K562 (cell line): ENCODE data around the gene TXNL4A. TPM values are rescaled to one million over a fixed set of nuclear protein-coding genes. Genes with fewer than 3 reads are reported as not detected.

Experiments
- ATAC-seq: fragments of 200-7000 bp; cut with Tn5 transposase; 3 replicates; pipeline ENCODE4 v1.9.1; 2020; ENCODE audit warnings: moderate library complexity
- BruUV-seq: library from RNA; stranded (reverse); fragments of 400-500 nt; replicated peaks from 2 replicates; lab custom pipeline; 2021; lab: Mats Ljungman, UMichigan
- CTCF ChIA-PET: fragments of 300-600 bp; formaldehyde crosslinking; extraction: SDS; loops from one replicate; lab custom pipeline; 2021; ENCODE audit warnings: low intra/inter-chr PET ratio; lab: Yijun Ruan, JAX
- POLR2A ChIA-PET: fragments of 300-600, 350-650 bp; sonication (Branson Sonifier 250); formaldehyde crosslinking; extraction: SDS; loops from one replicate; lab custom pipeline; 2021; ENCODE audit warnings: antibody characterized with exemption, inconsistent platforms; lab: Yijun Ruan, JAX
- DNase-seq, 4 experiments: peaks; one replicate each; pipeline versions ENCODE4 v3.0.0 to v3.0.0-alpha.2; 2011 to 2018; ENCODE audit warnings: low spot score in 3 of 4, mixed read lengths in 3 of 4; ENCODE audit errors: extremely low read depth in 1 of 4
- FAIRE-seq: peaks from 2 replicates; lab custom pipeline; 2011; peaks lifted over from hg19 to GRCh38; lab: Jason Lieb, UNC
- H2AFZ ChIP-seq: 2 replicates; pipeline ENCODE4 v1.6.0; 2011; ENCODE audit warnings: low read depth, low read length, control low read depth, inconsistent platforms
- H3K27ac ChIP-seq: fragments of 200-600 bp; 3 replicates; pipeline ENCODE4 v1.8.0; 2011; ENCODE audit warnings: low read depth, mild to moderate bottlenecking, control low read depth, inconsistent platforms, low read length, moderate library complexity, mixed read lengths; ENCODE audit errors: extremely low read depth
- H3K27me3 ChIP-seq, 2 experiments: fragments of 300-600 bp in 1 of 2; 2 replicates in 1 of 2; 3 replicates in 1 of 2; pipeline versions ENCODE4 v1.6.0 to v1.8.0; 2011; ENCODE audit warnings: inconsistent platforms in 2 of 2, low read length in 2 of 2, mild to moderate bottlenecking in 1 of 2, mixed read lengths in 1 of 2, moderate library complexity in 1 of 2; ENCODE audit not compliant: control insufficient read depth in 2 of 2, insufficient read depth in 2 of 2
- H3K36me3 ChIP-seq: fragments of 300-600 bp; 3 replicates; pipeline ENCODE4 v1.8.0; 2011; ENCODE audit warnings: mild to moderate bottlenecking, low read length, inconsistent platforms; ENCODE audit not compliant: control insufficient read depth, insufficient read depth
- H3K4me1 ChIP-seq, 2 experiments: fragments of 200-600 bp in 1 of 2; replicated peaks in 1 of 2; 2 replicates in 1 of 2; 3 replicates in 1 of 2; pipeline versions ENCODE4 v1.5.1 to v1.8.0; 2011; ENCODE audit warnings: inconsistent platforms in 2 of 2, low read length in 2 of 2, mild to moderate bottlenecking in 1 of 2, mixed read lengths in 1 of 2, moderate library complexity in 1 of 2; ENCODE audit not compliant: control insufficient read depth in 2 of 2, insufficient read depth in 2 of 2
- H3K4me2 ChIP-seq: 2 replicates; pipeline ENCODE4 v1.6.1; 2011; ENCODE audit warnings: low read length, control low read depth, inconsistent platforms, mixed read lengths; ENCODE audit not compliant: insufficient read depth
- H3K4me3 ChIP-seq: fragments of 200-600 bp; sonication (generic), shearing (Covaris generic); 2 replicates; pipeline ENCODE4 v1.5.1; 2016; ENCODE audit warnings: control low read depth, inconsistent platforms
- H3K79me2 ChIP-seq: fragments of 200-600 bp; 3 replicates; pipeline ENCODE4 v1.8.0; 2011; ENCODE audit warnings: low read length, inconsistent platforms; ENCODE audit not compliant: control insufficient read depth, insufficient read depth
- H3K9ac ChIP-seq, 2 experiments: 2 replicates each; pipeline versions ENCODE4 v1.6.0 to v1.6.1; 2011; ENCODE audit warnings: low read depth in 2 of 2, low read length in 2 of 2, control low read depth in 1 of 2, inconsistent platforms in 1 of 2, mild to moderate bottlenecking in 1 of 2, mixed read lengths in 1 of 2; ENCODE audit not compliant: insufficient read depth in 1 of 2
- H3K9me1 ChIP-seq: one replicate; pipeline ENCODE4 v1.6.0; 2011; ENCODE audit warnings: inconsistent platforms, mild to moderate bottlenecking, low read length, moderate library complexity; ENCODE audit not compliant: control insufficient read depth, insufficient read depth
- H3K9me3 ChIP-seq: replicated peaks from 2 replicates; pipeline ENCODE4 v1.5.1; 2011; ENCODE audit warnings: low read depth, low read length, inconsistent platforms; ENCODE audit not compliant: control insufficient read depth, insufficient read depth
- H4K20me1 ChIP-seq: replicated peaks from 2 replicates; pipeline ENCODE4 v1.6.1; 2011; ENCODE audit warnings: low read length, inconsistent platforms, mixed read lengths; ENCODE audit not compliant: control insufficient read depth, insufficient read depth
- ATF7 ChIP-seq: fragments of 450-650 bp; IDR thresholded peaks from 2 replicates; pipeline ENCODE4 v1.7.1; 2014; ENCODE audit warnings: mild to moderate bottlenecking, moderate library complexity
- CAMTA2 ChIP-seq: fragments of 250-450 bp; sonication (Bioruptor Pico); conservative IDR thresholded peaks from 2 replicates; pipeline ENCODE4 v1.5.1; 2022
- ERF ChIP-seq: fragments of 450-650 bp; formaldehyde crosslinking; IDR thresholded peaks from 2 replicates; pipeline ENCODE4 v1.4.0; 2020; ENCODE audit warnings: mild to moderate bottlenecking, mixed read lengths
- KLF1 ChIP-seq: fragments of 450-650 bp; IDR thresholded peaks from 2 replicates; pipeline ENCODE4 v1.6.1; 2016; ENCODE audit warnings: missing genetic modification characterization, missing compliant biosample characterization
- MYC ChIP-seq, 2 experiments: fragments of 250-450 bp in 1 of 2; sonication (Bioruptor Pico) in 1 of 2; IDR thresholded peaks; 2 replicates each; pipeline versions ENCODE4 v1.5.1 to v1.6.1; 2012 to 2021; ENCODE audit warnings: low read depth in 2 of 2, borderline replicate concordance in 1 of 2, improper control_type of control experiment in 1 of 2, low read length in 1 of 2, mild to moderate bottlenecking in 1 of 2, moderate library complexity in 1 of 2
- NFE2L1 ChIP-seq: fragments of 450-650 bp; IDR thresholded peaks from 2 replicates; pipeline ENCODE4 v1.6.1; 2016; ENCODE audit warnings: missing genetic modification characterization, low read depth, mild to moderate bottlenecking, missing compliant biosample characterization, moderate library complexity, borderline replicate concordance
- NR2C2 ChIP-seq, 2 experiments: fragments of 200-800 bp in 1 of 2; sonication (Bioruptor generic) in 1 of 2; sonication (generic) in 1 of 2; formaldehyde crosslinking in 1 of 2; IDR thresholded peaks; 2 replicates each; pipeline versions ENCODE4 v1.6.1 to v1.8.0; 2016 to 2022; ENCODE audit warnings: mild to moderate bottlenecking in 1 of 2, missing compliant biosample characterization in 1 of 2, missing genetic modification characterization in 1 of 2, missing genetic modification reagents in 1 of 2
- REST ChIP-seq, 2 experiments: fragments of 450-650 bp; formaldehyde crosslinking in 1 of 2; IDR thresholded peaks; 2 replicates each; pipeline versions ENCODE4 v1.4.0 to v1.6.1; 2014 to 2020; ENCODE audit warnings: mild to moderate bottlenecking in 2 of 2, borderline replicate concordance in 1 of 2, low read depth in 1 of 2
- SRSF9 ChIP-seq: fragments of 200-400 bp; formaldehyde crosslinking; IDR thresholded peaks from 2 replicates; pipeline ENCODE4 v1.6.1; 2017; ENCODE audit warnings: low read depth, low read length, borderline replicate concordance
- YBX1 ChIP-seq: fragments of 450-650 bp; IDR thresholded peaks from 2 replicates; pipeline ENCODE4 v1.7.1; 2016; ENCODE audit warnings: mild to moderate bottlenecking
- ZEB2 ChIP-seq: fragments of 450-650 bp; IDR thresholded peaks from 2 replicates; pipeline ENCODE4 v1.6.1; 2016
- ZNF133 ChIP-seq: fragments of 250-450 bp; sonication (Bioruptor Pico); IDR thresholded peaks from 2 replicates; pipeline ENCODE4 v1.4.0; 2020; ENCODE audit warnings: mild to moderate bottlenecking
- ZNF668 ChIP-seq: fragments of 250-450 bp; sonication (Bioruptor Pico); IDR thresholded peaks from 2 replicates; pipeline ENCODE4 v1.8.0; 2022; ENCODE audit warnings: mild to moderate bottlenecking, inconsistent platforms
- WGBS: fragments of 100-300 bp; shearing (Covaris generic); methylation state at CpG from one replicate; pipeline ENCODE4 v1.1.6; 2016; ENCODE audit warnings: low coverage, mixed read lengths; ENCODE audit not compliant: insufficient coverage; ENCODE audit errors: missing lambda C conversion rate; 5-methylcytosine and 5-hydroxymethylcytosine counted together
- in situ Hi-C: fragments of 300-500 bp; cut with MboI; formaldehyde crosslinking; loops from 4 replicates; pipeline ENCODE4 v1.15.0; 2018; ENCODE audit warnings: inconsistent platforms, mixed read lengths
- intact Hi-C: fragments of 100-400 bp; cut with micrococcal nuclease; formaldehyde crosslinking; loops from 2 replicates; pipeline ENCODE4 v1.14.2; 2022
- polyA plus RNA-seq, 8 experiments: library from polyadenylated mRNA; depleted of rRNA in 4 of 8; stranded (reverse) in 5 of 8; unstranded in 3 of 8; fragments of >200 nt; fragmentation: Nextera tagmentation in 2 of 8; fragmentation: Illumina TruSeq in 1 of 8; extraction: Ambion mirVana in 2 of 8; extraction: Trizol in 1 of 8; gene quantifications; 2 replicates each; pipeline versions ENCODE4 v1.2.1 to v1.2.3, GENCODE V29; 2011 to 2014; ENCODE audit warnings: inconsistent platforms in 1 of 8, missing spikeins in 1 of 8
- total RNA-seq, 7 experiments: library from RNA; depleted of rRNA in 6 of 7; stranded (reverse); fragments of >200 nt in 6 of 7; fragmentation: Illumina TruSeq in 2 of 7; extraction: Trizol in 2 of 7; gene quantifications; 2 replicates each; pipeline versions ENCODE4 v1.2.1 to v1.2.3, GENCODE V29; 2011 to 2021; ENCODE audit warnings: low replicate concordance in 1 of 7

The TXNL4A gene
- total and polyA plus RNA-seq, 9 of the 15 experiments (the other 6 are each of a cell fraction or from before 2014, with no cell fraction given), result 27.0 to 132 (median 87.5) TPM

GRCh38 chr18:79942211-79942610 is 46.2 kb downstream of the TXNL4A start:
- WGBS, result 88% methylated on average over 7 of the region's 7 CpGs
- FAIRE-seq (no peak), ATAC-seq (no peak), DNase-seq (no peak)
- Histone ChIP-seq H2AFZ (no peak overlapping the region), H3K4me1 (peaks cover 6 to 37% of the 10 kb centered on the region in 2 experiments; a peak in 4 of 5 replicates), H3K9ac (no peak overlapping the region), H3K9me1 (no peaks in the 10 kb centered on the region), H3K4me2 (no peak overlapping the region), H3K36me3 (peaks cover 4% of the 10 kb centered on the region), H3K27ac (no peak overlapping the region), H3K27me3 (no peaks in the 10 kb centered on the region), H3K9me3 (no peaks in the 10 kb centered on the region), H3K79me2 (no peaks in the 10 kb centered on the region), H3K4me3 (no peak overlapping the region), H4K20me1 (peaks cover 16% of the 10 kb centered on the region)
- CTCF ChIA-PET, result no interaction called here
- POLR2A ChIA-PET, result interaction anchor here (0.6 to 1.0 kb wide), 2 partner anchors 9 to 16 kb away, joined by 3 read pairs; partner anchors contain the start of gene SLC66A2
- intact Hi-C loops, result no loop called here
- in situ Hi-C loops, result no loop called here
- BruUV-seq, result no TSS peak
- no peak for TF ChIP-seq ZEB2
- TF ChIP-seq ATF7, result no peak
- TF ChIP-seq SRSF9, result no peak
- TF ChIP-seq MYC (IDR thresholded peaks at IDR 0.05; ENCODE audit: low read depth, low read length), result no peak
- no peak for TF ChIP-seq MYC (CRISPR knock-in tag; IDR thresholded peaks at IDR 0.05; ENCODE audit: borderline replicate concordance, low read depth)
- no peak for TF ChIP-seq CAMTA2 (CRISPR knock-in tag)
- TF ChIP-seq ZNF668, result no peak
- TF ChIP-seq KLF1 (tag), result no peak
- no peak for TF ChIP-seq REST (IDR thresholded peaks at IDR 0.05; ENCODE audit: borderline replicate concordance)
- no peak for TF ChIP-seq REST (CRISPR knock-in tag; IDR thresholded peaks at IDR 0.05; ENCODE audit: low read depth)
- no peak for TF ChIP-seq NR2C2 (CRISPR knock-in tag; IDR thresholded peaks at IDR 0.05)
- TF ChIP-seq NR2C2 (tag; IDR thresholded peaks at IDR 0.05), result no peak
- TF ChIP-seq ZNF133, result no peak
- no peak for TF ChIP-seq NFE2L1
- no peak for TF ChIP-seq YBX1
- no peak for TF ChIP-seq ERF (CRISPR knock-in tag)
